Activated naive CD8-positive, alpha-beta T cell treated with anti-CD3 and anti-CD28 coated beads, Interleukin-2, amount 10 ng/mL, durations not matched to agents 7 days and 5 days (primary cell): Measurements from ENCODE around the gene NCOA7. TPM values are rescaled to one million over a fixed set of nuclear protein-coding genes. Genes with fewer than 3 reads are reported as not detected.
"Not testable (repeated sequence)": the region's sequence is repeated elsewhere in the genome, so short reads cannot be mapped to it uniquely, and the experiment has no call there.

Experiments used
- ATAC-seq: fragments of 150-1000 bp; cut with Tn5 transposase; one replicate; pipeline ENCODE4 v1.10.0; 2021; ENCODE audit warnings: low read depth, moderate library complexity
- POLR2A ChIA-PET: fragments of 350-600 bp; sonication (Branson Sonifier 250); formaldehyde crosslinking; loops from one replicate; lab custom pipeline; 2021; ENCODE audit warnings: antibody characterized with exemption; lab: Charles Lee
- DNase-seq: peaks from one replicate; pipeline ENCODE4 v3.0.0; 2021
- H3K27ac Mint-ChIP-seq: one replicate; pipeline ENCODE4 v1.8.0; 2022; ENCODE audit warnings: mild to moderate bottlenecking, mixed read lengths
- H3K27me3 Mint-ChIP-seq: one replicate; pipeline ENCODE4 v1.8.0; 2022; ENCODE audit warnings: mild to moderate bottlenecking, moderate library complexity, mixed read lengths
- H3K36me3 Mint-ChIP-seq: one replicate; pipeline ENCODE4 v1.8.0; 2021; ENCODE audit warnings: mild to moderate bottlenecking, mixed read lengths
- H3K4me1 Mint-ChIP-seq: one replicate; pipeline ENCODE4 v1.8.0; 2021; ENCODE audit warnings: mixed read lengths
- H3K4me3 Mint-ChIP-seq: one replicate; pipeline ENCODE4 v1.8.0; 2022; ENCODE audit warnings: mild to moderate bottlenecking, moderate library complexity, mixed read lengths
- H3K9me3 Mint-ChIP-seq: one replicate; pipeline ENCODE4 v1.8.0; 2021; ENCODE audit warnings: mixed read lengths
- total RNA-seq, 2 experiments: library from RNA; stranded (reverse); gene quantifications; one replicate each; pipeline ENCODE4 v1.2.3, GENCODE V29; 2021

NCOA7 gene
- total RNA-seq, 2 experiments from 2014 or later: 51.1 to 58.6 TPM

- POLR2A ChIA-PET: interaction anchor here (0.6 to 3.4 kb wide), 5 partner anchors 29 to 656 kb away, joined by 3 to 63 read pairs (median 25); partner anchors contain the start of genes HDDC2, NCOA7 and TRMT11
- DNase-seq: no peak
- no peak overlapping the region for H3K4me3 Mint-ChIP-seq
- no peaks in the 10 kb centered on the region for H3K36me3 Mint-ChIP-seq
- H3K4me1 Mint-ChIP-seq: peaks cover 6% of the 10 kb centered on the region
- H3K27ac Mint-ChIP-seq: no peak overlapping the region
- H3K9me3 Mint-ChIP-seq: no peaks in the 10 kb centered on the region
- no peak for ATAC-seq
- peaks cover 2% of the 10 kb centered on the region for H3K27me3 Mint-ChIP-seq
These were observed 166.6 kb downstream of the NCOA7 start for GRCh38 chr6:125957391-125957693.

- Mint-ChIP-seq H3K36me3 (no peaks in the 10 kb centered on the region), H3K27ac (no peak overlapping the region), H3K27me3 (no peaks in the 10 kb centered on the region), H3K9me3 (no peaks in the 10 kb centered on the region), H3K4me1 (peaks cover 6% of the 10 kb centered on the region), H3K4me3 (no peak overlapping the region)
- POLR2A ChIA-PET: interaction anchor here (1.0 to 3.4 kb wide), 4 partner anchors 28 to 177 kb away, joined by 6 to 63 read pairs (median 25); partner anchors contain the start of genes NCOA7 and TRMT11
- no peak for DNase-seq
- ATAC-seq: no peak
These were observed 167.1 kb downstream of the NCOA7 start for GRCh38 chr6:125957845-125958244.

- no peaks in the 10 kb centered on the region for H3K27me3 Mint-ChIP-seq
- no peaks in the 10 kb centered on the region for H3K36me3 Mint-ChIP-seq
- H3K9me3 Mint-ChIP-seq: no peaks in the 10 kb centered on the region
- H3K4me1 Mint-ChIP-seq: peaks cover 6% of the 10 kb centered on the region
- ATAC-seq: no peak
- no peak overlapping the region for H3K27ac Mint-ChIP-seq
- DNase-seq: no peak
- POLR2A ChIA-PET: interaction anchor here (0.7 to 3.0 kb wide), 3 partner anchors 54 to 178 kb away, joined by 3 to 25 read pairs (median 5); partner anchors contain the start of gene NCOA7
- H3K4me3 Mint-ChIP-seq: no peak overlapping the region
These were observed 168.3 kb downstream of the NCOA7 start for GRCh38 chr6:125959041-125959440.

GRCh38 chr6:125961117-125961516 lies 170.4 kb downstream of the NCOA7 start:
- POLR2A ChIA-PET: no interaction called here
- no peaks in the 10 kb centered on the region for H3K27me3 Mint-ChIP-seq
- no peaks in the 10 kb centered on the region for H3K9me3 Mint-ChIP-seq
- no peak overlapping the region for H3K4me3 Mint-ChIP-seq
- no peak for DNase-seq
- no peak overlapping the region for H3K27ac Mint-ChIP-seq
- peaks cover 4% of the 10 kb centered on the region for H3K4me1 Mint-ChIP-seq
- no peaks in the 10 kb centered on the region for H3K36me3 Mint-ChIP-seq
- no peak for ATAC-seq

- no peaks in the 10 kb centered on the region for H3K27me3 Mint-ChIP-seq
- no peaks in the 10 kb centered on the region for H3K9me3 Mint-ChIP-seq
- no peak for DNase-seq
- peaks cover 6% of the 10 kb centered on the region for H3K36me3 Mint-ChIP-seq
- no peak overlapping the region for H3K27ac Mint-ChIP-seq
- ATAC-seq: no peak
- POLR2A ChIA-PET: no interaction called here
- H3K4me3 Mint-ChIP-seq: no peak overlapping the region
- H3K4me1 Mint-ChIP-seq: peaks cover 3% of the 10 kb centered on the region
These were observed 172.2 kb downstream of the NCOA7 start for GRCh38 chr6:125962900-125963497.

GRCh38 chr6:125963817-125964216 lies 173.1 kb downstream of the NCOA7 start:
- DNase-seq (no peak), ATAC-seq (no peak)
- no peak overlapping the region for H3K4me3 Mint-ChIP-seq
- H3K36me3 Mint-ChIP-seq: peaks cover 10% of the 10 kb centered on the region
- no peaks in the 10 kb centered on the region for H3K9me3 Mint-ChIP-seq
- peaks cover 3% of the 10 kb centered on the region for H3K4me1 Mint-ChIP-seq
- H3K27ac Mint-ChIP-seq: no peak overlapping the region
- H3K27me3 Mint-ChIP-seq: no peaks in the 10 kb centered on the region
- POLR2A ChIA-PET: no interaction called here

GRCh38 chr6:125966569-125966968 lies 175.8 kb downstream of the NCOA7 start:
- no peak for DNase-seq
- H3K27me3 Mint-ChIP-seq: no peaks in the 10 kb centered on the region
- H3K9me3 Mint-ChIP-seq: no peaks in the 10 kb centered on the region
- peaks cover 3% of the 10 kb centered on the region for H3K4me1 Mint-ChIP-seq
- POLR2A ChIA-PET: no interaction called here
- H3K27ac Mint-ChIP-seq: no peak overlapping the region
- H3K4me3 Mint-ChIP-seq: no peak overlapping the region
- no peak for ATAC-seq
- H3K36me3 Mint-ChIP-seq: peaks cover 14% of the 10 kb centered on the region

- POLR2A ChIA-PET: interaction anchor here (0.6 kb wide), 1 partner anchor 97 kb away, joined by 4 read pairs; no protein-coding TSS in a partner anchor
- no peak for DNase-seq
- ATAC-seq: no peak
- Mint-ChIP-seq H3K9me3 (no peaks in the 10 kb centered on the region), H3K36me3 (peaks cover 17% of the 10 kb centered on the region), H3K4me1 (peaks cover 3% of the 10 kb centered on the region), H3K27me3 (no peaks in the 10 kb centered on the region), H3K27ac (no peak overlapping the region), H3K4me3 (no peak overlapping the region)
These were observed 177.7 kb downstream of the NCOA7 start for GRCh38 chr6:125968493-125968892.

- Mint-ChIP-seq H3K36me3 (peaks cover 20% of the 10 kb centered on the region), H3K4me1 (peaks cover 6% of the 10 kb centered on the region), H3K27ac (no peak overlapping the region), H3K27me3 (no peaks in the 10 kb centered on the region), H3K4me3 (no peak overlapping the region), H3K9me3 (no peaks in the 10 kb centered on the region)
- POLR2A ChIA-PET: interaction anchor here (0.5 kb wide), 1 partner anchor 66 kb away, joined by 4 read pairs; no protein-coding TSS in a partner anchor
- ATAC-seq: no peak
- DNase-seq: no peak
These were observed 180.0 kb downstream of the NCOA7 start for GRCh38 chr6:125970760-125971159.

GRCh38 chr6:125972478-125972877 lies 181.7 kb downstream of the NCOA7 start:
- H3K36me3 Mint-ChIP-seq: peaks cover 17% of the 10 kb centered on the region
- H3K27me3 Mint-ChIP-seq, POLR2A ChIA-PET, H3K4me1 Mint-ChIP-seq, ATAC-seq, H3K27ac Mint-ChIP-seq, H3K9me3 Mint-ChIP-seq, DNase-seq, H3K4me3 Mint-ChIP-seq: not testable (repeated sequence)

GRCh38 chr6:125974214-125974866 lies 183.6 kb downstream of the NCOA7 start:
- POLR2A ChIA-PET: interaction anchor here (1.8 kb wide), 1 partner anchor 184 kb away, joined by 9 read pairs; the partner anchor contains the start of gene NCOA7
- Mint-ChIP-seq H3K27ac (peak overlapping the region; percentile 48), H3K9me3 (no peaks in the 10 kb centered on the region), H3K27me3 (no peaks in the 10 kb centered on the region), H3K36me3 (peaks cover 9% of the 10 kb centered on the region), H3K4me3 (peak overlapping the region; percentile 45), H3K4me1 (peaks cover 6% of the 10 kb centered on the region)
- DNase-seq: no peak
- ATAC-seq: peak; percentile 65

GRCh38 chr6:125979101-125979500 lies 188.3 kb downstream of the NCOA7 start:
- Mint-ChIP-seq H3K9me3 (no peaks in the 10 kb centered on the region), H3K27ac (no peak overlapping the region), H3K27me3 (no peaks in the 10 kb centered on the region), H3K36me3 (peaks cover 3% of the 10 kb centered on the region), H3K4me1 (peaks cover 6% of the 10 kb centered on the region), H3K4me3 (no peak overlapping the region)
- POLR2A ChIA-PET: no interaction called here
- DNase-seq (no peak), ATAC-seq (no peak)
